WTC11 (cell line): ENCODE data around the gene DMRTA2. TPM values are rescaled to one million over a fixed set of nuclear protein-coding genes. Genes with fewer than 3 reads are reported as not detected.

ENCODE experiments used
- ATAC-seq: fragments of 200-7000 bp; cut with Tn5 transposase; 2 replicates; pipeline ENCODE4 v1.10.0; 2021; ENCODE audit warnings: mild to moderate bottlenecking, moderate library complexity
- CTCF ChIA-PET: fragments of 300-600 bp; sonication (Branson Sonifier 250); formaldehyde crosslinking; loops from one replicate; lab custom pipeline; 2021; ENCODE audit warnings: antibody characterized with exemption; lab: Charles Lee
- POLR2A ChIA-PET: fragments of 350-600 bp; sonication (Branson Sonifier 250); formaldehyde crosslinking; loops from one replicate; lab custom pipeline; 2021; ENCODE audit warnings: antibody characterized with exemption; lab: Charles Lee
- DNase-seq: peaks from one replicate; pipeline ENCODE4 v3.0.0; 2021; ENCODE audit warnings: low spot score
- H3K27ac Mint-ChIP-seq: 2 replicates; pipeline ENCODE4 v1.8.0; 2021; ENCODE audit warnings: mixed read lengths
- H3K27me3 Mint-ChIP-seq: 2 replicates; pipeline ENCODE4 v1.8.0; 2021; ENCODE audit warnings: low read depth, mild to moderate bottlenecking, moderate library complexity, mixed read lengths
- H3K36me3 Mint-ChIP-seq: 2 replicates; pipeline ENCODE4 v1.8.0; 2021; ENCODE audit warnings: mixed read lengths
- H3K4me1 Mint-ChIP-seq: 2 replicates; pipeline ENCODE4 v1.8.0; 2022; ENCODE audit warnings: mixed read lengths
- H3K4me3 Mint-ChIP-seq: 2 replicates; pipeline ENCODE4 v1.8.0; 2021; ENCODE audit warnings: mild to moderate bottlenecking, moderate library complexity, mixed read lengths
- H3K9me3 Mint-ChIP-seq: 2 replicates; pipeline ENCODE4 v1.8.0; 2021; ENCODE audit warnings: mixed read lengths
- CBFB ChIP-seq: sonication (generic); formaldehyde crosslinking; IDR thresholded peaks from 2 replicates; pipeline ENCODE4 v1.8.1; 2022; ENCODE audit warnings: mild to moderate bottlenecking, low read depth, missing genetic modification reagents
- EMX1 ChIP-seq: fragments of 250-450 bp; sonication (Bioruptor Pico); IDR thresholded peaks from 2 replicates; pipeline ENCODE4 v1.8.0; 2021; ENCODE audit warnings: mild to moderate bottlenecking
- FOXK1 ChIP-seq: sonication (generic); formaldehyde crosslinking; IDR thresholded peaks from 2 replicates; pipeline ENCODE4 v1.8.0; 2022; ENCODE audit warnings: mild to moderate bottlenecking, moderate library complexity, missing genetic modification reagents
- FOXP1 ChIP-seq: sonication (generic); formaldehyde crosslinking; IDR thresholded peaks from 2 replicates; pipeline ENCODE4 v1.8.0; 2022; ENCODE audit warnings: missing genetic modification reagents, mild to moderate bottlenecking, moderate library complexity, borderline replicate concordance
- IRF2 ChIP-seq: sonication (generic); formaldehyde crosslinking; IDR thresholded peaks from 2 replicates; pipeline ENCODE4 v1.8.0; 2022; ENCODE audit warnings: low read depth, missing genetic modification reagents, borderline replicate concordance
- OVOL2 ChIP-seq: fragments of 250-450 bp; sonication (Bioruptor Pico); IDR thresholded peaks from 2 replicates; pipeline ENCODE4 v1.9.0; 2021; ENCODE audit warnings: mild to moderate bottlenecking, borderline replicate concordance
- ZNF317 ChIP-seq: sonication (generic); formaldehyde crosslinking; IDR thresholded peaks from 2 replicates; pipeline ENCODE4 v1.8.1; 2023; ENCODE audit warnings: low read depth, mild to moderate bottlenecking, moderate library complexity, missing genetic modification reagents, borderline replicate concordance
- ZNF416 ChIP-seq: fragments of 250-450 bp; sonication (Bioruptor Pico); IDR thresholded peaks from 2 replicates; pipeline ENCODE4 v1.9.0; 2021; ENCODE audit warnings: mild to moderate bottlenecking, inconsistent platforms
- total RNA-seq: library from RNA; stranded (reverse); gene quantifications from 3 replicates; pipeline ENCODE4 v1.2.3, GENCODE V29; 2021
- TF ChIP-seq, protein P1 (sequence below): sonication (generic); formaldehyde crosslinking; IDR thresholded peaks from 2 replicates; pipeline ENCODE4 v1.8.0; 2022; ENCODE audit warnings: mild to moderate bottlenecking, missing genetic modification reagents
- TF ChIP-seq, protein P2 (sequence below): sonication (generic); formaldehyde crosslinking; IDR thresholded peaks from 2 replicates; pipeline ENCODE4 v1.8.0; 2022; ENCODE audit warnings: missing genetic modification reagents
- TF ChIP-seq, protein P3 (sequence below): sonication (generic); formaldehyde crosslinking; IDR thresholded peaks from 2 replicates; pipeline ENCODE4 v1.8.1; 2023; ENCODE audit warnings: mild to moderate bottlenecking, missing genetic modification reagents, moderate library complexity
- TF ChIP-seq, protein P4 (sequence below): sonication (generic); formaldehyde crosslinking; conservative IDR thresholded peaks from 2 replicates; pipeline ENCODE4 v1.8.1; 2022; ENCODE audit warnings: mild to moderate bottlenecking, missing genetic modification reagents
- TF ChIP-seq, protein P5 (sequence below): sonication (generic); formaldehyde crosslinking; IDR thresholded peaks from 2 replicates; pipeline ENCODE4 v1.8.1; 2023; ENCODE audit warnings: mild to moderate bottlenecking, moderate library complexity, missing genetic modification reagents

The DMRTA2 gene
- total RNA-seq, 1 experiment from 2014 or later = not detected

DNA sequence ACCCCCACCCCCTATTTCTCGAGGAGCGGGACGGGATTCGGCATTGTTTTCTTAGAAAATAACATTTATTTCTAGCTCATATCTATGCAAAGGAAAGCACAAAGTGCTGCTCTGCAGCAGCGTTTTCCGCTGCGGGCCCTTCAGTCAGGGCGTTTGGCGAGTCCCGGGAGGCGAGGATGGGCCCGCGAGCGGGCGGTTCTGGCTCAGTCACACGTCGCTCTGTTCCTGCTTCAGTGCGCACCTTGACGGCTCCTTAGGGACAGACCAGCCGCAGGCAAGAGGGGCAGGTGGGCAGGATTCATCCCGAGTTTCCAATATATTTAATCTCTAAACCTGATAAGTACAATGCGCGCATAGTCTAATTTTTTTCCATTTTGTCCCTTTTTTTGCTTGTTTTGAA, 5.7 kb downstream of the DMRTA2 start:
- TF ChIP-seq IRF2 (CRISPR knock-in tag) (no peak), ZNF317 (CRISPR knock-in tag) (no peak), OVOL2 (CRISPR knock-in tag) (no peak), ZNF416 (CRISPR knock-in tag) (no peak), FOXP1 (CRISPR knock-in tag) (no peak), FOXK1 (CRISPR knock-in tag) (no peak)
- TF ChIP-seq, protein P1, sequence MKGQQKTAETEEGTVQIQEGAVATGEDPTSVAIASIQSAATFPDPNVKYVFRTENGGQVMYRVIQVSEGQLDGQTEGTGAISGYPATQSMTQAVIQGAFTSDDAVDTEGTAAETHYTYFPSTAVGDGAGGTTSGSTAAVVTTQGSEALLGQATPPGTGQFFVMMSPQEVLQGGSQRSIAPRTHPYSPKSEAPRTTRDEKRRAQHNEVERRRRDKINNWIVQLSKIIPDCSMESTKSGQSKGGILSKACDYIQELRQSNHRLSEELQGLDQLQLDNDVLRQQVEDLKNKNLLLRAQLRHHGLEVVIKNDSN (CRISPR knock-in tag) = no peak
- Mint-ChIP-seq H3K36me3 (peaks cover 12% of the 10 kb centered on the region), H3K4me1 (peaks cover 42% of the 10 kb centered on the region), H3K27me3 (peaks cover 97% of the 10 kb centered on the region), H3K9me3 (peaks cover 4% of the 10 kb centered on the region), H3K4me3 (peak overlapping the region; percentile 75), H3K27ac (no peak overlapping the region)
- ChIA-PET POLR2A (interaction anchor here (0.5 kb wide), 1 partner anchor 140 kb away, joined by 4 read pairs; no protein-coding TSS in a partner anchor), CTCF (interaction anchor here (0.6 to 1.3 kb wide), 2 partner anchors 44 to 151 kb away, joined by 3 to 4 read pairs; no protein-coding TSS in a partner anchor)
- ATAC-seq (no peak), DNase-seq (peak; percentile 34)

DNA sequence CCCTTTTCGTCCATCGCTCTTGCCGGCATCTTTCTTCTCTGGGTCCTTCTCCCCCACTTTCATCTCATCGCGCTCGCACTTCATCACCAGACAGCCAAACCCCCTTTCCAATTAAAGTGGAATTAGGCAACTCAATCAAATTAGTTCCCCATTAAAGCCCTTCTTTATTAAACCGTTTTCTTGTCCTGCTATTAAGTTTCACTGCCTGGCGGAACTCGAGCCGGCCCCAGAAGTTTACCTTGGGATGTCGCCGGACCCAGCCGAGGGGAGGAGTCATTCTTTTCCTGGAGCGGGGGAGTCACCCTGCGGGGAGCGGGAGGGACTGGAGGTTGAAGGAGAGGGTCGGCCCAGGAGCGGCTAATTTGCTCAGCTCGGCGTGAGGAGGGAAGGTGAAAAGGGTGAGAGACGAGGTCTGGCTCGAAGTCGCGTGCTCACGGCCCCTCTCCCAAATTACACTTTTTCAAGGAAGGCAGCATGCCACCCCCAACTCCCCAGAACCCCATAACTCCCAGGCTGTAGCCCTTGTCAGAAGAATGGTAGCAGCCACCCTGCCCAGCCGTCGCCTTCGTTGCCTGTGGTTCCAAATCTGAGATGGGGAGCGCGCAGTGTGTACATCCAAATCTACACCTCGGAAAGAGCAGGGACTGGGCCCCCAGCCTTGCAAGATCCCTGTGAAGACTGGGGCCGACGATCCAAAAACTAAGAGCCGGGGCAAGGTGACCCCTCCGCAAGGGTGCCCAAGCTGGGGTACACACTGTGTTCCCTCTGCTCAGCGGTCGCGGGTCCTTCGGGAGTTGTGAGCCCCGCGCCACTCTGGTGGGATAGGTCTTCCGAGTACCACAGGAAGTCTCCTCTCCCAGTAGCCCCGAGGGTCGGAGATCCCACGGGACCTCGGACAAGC, 6.4 kb downstream of the DMRTA2 start:
- POLR2A ChIA-PET = interaction anchor here (0.5 to 1.0 kb wide), 2 partner anchors 19 to 139 kb away, joined by 3 to 4 read pairs; no protein-coding TSS in a partner anchor
- H3K27ac Mint-ChIP-seq = no peak overlapping the region
- H3K27me3 Mint-ChIP-seq = peaks cover 95% of the 10 kb centered on the region
- peak overlapping the region; percentile 75 for H3K4me3 Mint-ChIP-seq
- H3K9me3 Mint-ChIP-seq = peaks cover 4% of the 10 kb centered on the region
- peak; percentile 81 for DNase-seq
- CTCF ChIA-PET = interaction anchor here (1.3 to 3.7 kb wide), 3 partner anchors 8 to 47 kb away, joined by 3 to 16 read pairs (median 6); partner anchors contain the start of gene DMRTA2
- peaks cover 12% of the 10 kb centered on the region for H3K36me3 Mint-ChIP-seq
- 0 out of 2 replicates have a peak, but pooled peaks have one; percentile 28 for TF ChIP-seq FOXK1 (CRISPR knock-in tag)
- TF ChIP-seq EMX1 (CRISPR knock-in tag) = no peak
- TF ChIP-seq, protein P2, sequence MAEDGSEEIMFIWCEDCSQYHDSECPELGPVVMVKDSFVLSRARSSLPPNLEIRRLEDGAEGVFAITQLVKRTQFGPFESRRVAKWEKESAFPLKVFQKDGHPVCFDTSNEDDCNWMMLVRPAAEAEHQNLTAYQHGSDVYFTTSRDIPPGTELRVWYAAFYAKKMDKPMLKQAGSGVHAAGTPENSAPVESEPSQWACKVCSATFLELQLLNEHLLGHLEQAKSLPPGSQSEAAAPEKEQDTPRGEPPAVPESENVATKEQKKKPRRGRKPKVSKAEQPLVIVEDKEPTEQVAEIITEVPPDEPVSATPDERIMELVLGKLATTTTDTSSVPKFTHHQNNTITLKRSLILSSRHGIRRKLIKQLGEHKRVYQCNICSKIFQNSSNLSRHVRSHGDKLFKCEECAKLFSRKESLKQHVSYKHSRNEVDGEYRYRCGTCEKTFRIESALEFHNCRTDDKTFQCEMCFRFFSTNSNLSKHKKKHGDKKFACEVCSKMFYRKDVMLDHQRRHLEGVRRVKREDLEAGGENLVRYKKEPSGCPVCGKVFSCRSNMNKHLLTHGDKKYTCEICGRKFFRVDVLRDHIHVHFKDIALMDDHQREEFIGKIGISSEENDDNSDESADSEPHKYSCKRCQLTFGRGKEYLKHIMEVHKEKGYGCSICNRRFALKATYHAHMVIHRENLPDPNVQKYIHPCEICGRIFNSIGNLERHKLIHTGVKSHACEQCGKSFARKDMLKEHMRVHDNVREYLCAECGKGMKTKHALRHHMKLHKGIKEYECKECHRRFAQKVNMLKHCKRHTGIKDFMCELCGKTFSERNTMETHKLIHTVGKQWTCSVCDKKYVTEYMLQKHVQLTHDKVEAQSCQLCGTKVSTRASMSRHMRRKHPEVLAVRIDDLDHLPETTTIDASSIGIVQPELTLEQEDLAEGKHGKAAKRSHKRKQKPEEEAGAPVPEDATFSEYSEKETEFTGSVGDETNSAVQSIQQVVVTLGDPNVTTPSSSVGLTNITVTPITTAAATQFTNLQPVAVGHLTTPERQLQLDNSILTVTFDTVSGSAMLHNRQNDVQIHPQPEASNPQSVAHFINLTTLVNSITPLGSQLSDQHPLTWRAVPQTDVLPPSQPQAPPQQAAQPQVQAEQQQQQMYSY (CRISPR knock-in tag) = no peak
- no peak for TF ChIP-seq CBFB (CRISPR knock-in tag)
- TF ChIP-seq, protein P3, sequence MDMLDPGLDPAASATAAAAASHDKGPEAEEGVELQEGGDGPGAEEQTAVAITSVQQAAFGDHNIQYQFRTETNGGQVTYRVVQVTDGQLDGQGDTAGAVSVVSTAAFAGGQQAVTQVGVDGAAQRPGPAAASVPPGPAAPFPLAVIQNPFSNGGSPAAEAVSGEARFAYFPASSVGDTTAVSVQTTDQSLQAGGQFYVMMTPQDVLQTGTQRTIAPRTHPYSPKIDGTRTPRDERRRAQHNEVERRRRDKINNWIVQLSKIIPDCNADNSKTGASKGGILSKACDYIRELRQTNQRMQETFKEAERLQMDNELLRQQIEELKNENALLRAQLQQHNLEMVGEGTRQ = no peak
- TF ChIP-seq, protein P4, sequence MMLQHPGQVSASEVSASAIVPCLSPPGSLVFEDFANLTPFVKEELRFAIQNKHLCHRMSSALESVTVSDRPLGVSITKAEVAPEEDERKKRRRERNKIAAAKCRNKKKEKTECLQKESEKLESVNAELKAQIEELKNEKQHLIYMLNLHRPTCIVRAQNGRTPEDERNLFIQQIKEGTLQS (CRISPR knock-in tag) = no peak
- TF ChIP-seq, protein P5, sequence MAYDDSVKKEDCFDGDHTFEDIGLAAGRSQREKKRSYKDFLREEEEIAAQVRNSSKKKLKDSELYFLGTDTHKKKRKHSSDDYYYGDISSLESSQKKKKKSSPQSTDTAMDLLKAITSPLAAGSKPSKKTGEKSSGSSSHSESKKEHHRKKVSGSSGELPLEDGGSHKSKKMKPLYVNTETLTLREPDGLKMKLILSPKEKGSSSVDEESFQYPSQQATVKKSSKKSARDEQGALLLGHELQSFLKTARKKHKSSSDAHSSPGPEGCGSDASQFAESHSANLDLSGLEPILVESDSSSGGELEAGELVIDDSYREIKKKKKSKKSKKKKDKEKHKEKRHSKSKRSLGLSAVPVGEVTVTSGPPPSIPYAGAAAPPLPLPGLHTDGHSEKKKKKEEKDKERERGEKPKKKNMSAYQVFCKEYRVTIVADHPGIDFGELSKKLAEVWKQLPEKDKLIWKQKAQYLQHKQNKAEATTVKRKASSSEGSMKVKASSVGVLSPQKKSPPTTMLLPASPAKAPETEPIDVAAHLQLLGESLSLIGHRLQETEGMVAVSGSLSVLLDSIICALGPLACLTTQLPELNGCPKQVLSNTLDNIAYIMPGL (CRISPR knock-in tag) = no peak
- TF ChIP-seq, all 79 proteins: peak for 1
- ATAC-seq = peak; percentile 35
- peaks cover 35% of the 10 kb centered on the region for H3K4me1 Mint-ChIP-seq
